Liver (tissue), 9 donors: Measurements from ENCODE around the gene AP1M1. TPM values are rescaled to one million over a fixed set of nuclear protein-coding genes. Genes with fewer than 3 reads are reported as not detected.

Experiments
- DNase-seq: peaks from one replicate; pipeline ENCODE4 v3.0.0-alpha.2; 2017; ENCODE audit warnings: low spot score
- H3K27ac ChIP-seq, 2 donors: one replicate each; pipeline ENCODE4 v1.7.0; 2013; ENCODE audit warnings: inconsistent platforms in 2 of 2, low read length in 2 of 2, control low read depth in 1 of 2, low read depth in 1 of 2, mild to moderate bottlenecking in 1 of 2
- H3K27me3 ChIP-seq, 4 donors: one replicate each; pipeline versions ENCODE4 v1.6.1 to v1.7.0; 2013; ENCODE audit warnings: low read length in 3 of 4, inconsistent platforms in 1 of 4, mild to moderate bottlenecking in 1 of 4, moderate library complexity in 1 of 4; ENCODE audit not compliant: control insufficient read depth in 4 of 4, insufficient read depth in 4 of 4
- H3K36me3 ChIP-seq, 4 donors: one replicate each; pipeline versions ENCODE4 v1.6.1 to v1.7.0; 2013; ENCODE audit warnings: low read length in 3 of 4, mild to moderate bottlenecking in 3 of 4, low read depth in 1 of 4, moderate library complexity in 1 of 4; ENCODE audit not compliant: control insufficient read depth in 4 of 4, insufficient read depth in 3 of 4
- H3K4me1 ChIP-seq, 4 donors: one replicate each; pipeline versions ENCODE4 v1.6.1 to v1.7.0; 2013; ENCODE audit warnings: low read length in 3 of 4, mild to moderate bottlenecking in 3 of 4, moderate library complexity in 1 of 4; ENCODE audit not compliant: control insufficient read depth in 4 of 4, insufficient read depth in 4 of 4
- H3K4me3 ChIP-seq, 3 donors: one replicate each; pipeline versions ENCODE4 v1.6.1 to v1.7.0; 2013; ENCODE audit warnings: low read length in 3 of 3, control low read depth in 1 of 3, low read depth in 1 of 3, mild to moderate bottlenecking in 1 of 3
- H3K9ac ChIP-seq, 2 donors: one replicate each; pipeline ENCODE4 v1.7.0; 2013; ENCODE audit warnings: low read length in 2 of 2, mild to moderate bottlenecking in 2 of 2, moderate library complexity in 2 of 2, control low read depth in 1 of 2, low read depth in 1 of 2
- H3K9me3 ChIP-seq, 4 donors: one replicate each; pipeline versions ENCODE4 v1.6.1 to v1.7.0; 2013; ENCODE audit warnings: low read length in 3 of 4; ENCODE audit not compliant: control insufficient read depth in 4 of 4
- EGR1 ChIP-seq, 2 donors: IDR thresholded peaks; 2 replicates each; pipeline ENCODE4 v1.6.1; 2016 to 2018; ENCODE audit warnings: antibody characterized with exemption in 2 of 2, low read depth in 2 of 2
- FOXA2 ChIP-seq: IDR thresholded peaks from 2 replicates; pipeline ENCODE4 v1.6.1; 2016; ENCODE audit warnings: antibody characterized with exemption
- HNF4A ChIP-seq, 2 donors: conservative IDR thresholded peaks; 2 replicates each; pipeline ENCODE4 v1.6.1; 2016; ENCODE audit warnings: antibody characterized with exemption in 2 of 2, mild to moderate bottlenecking in 2 of 2
- HNF4G ChIP-seq: IDR thresholded peaks from 2 replicates; pipeline ENCODE4 v1.6.1; 2016; ENCODE audit warnings: antibody characterized with exemption
- NR2F2 ChIP-seq: IDR thresholded peaks from 2 replicates; pipeline ENCODE4 v1.6.1; 2016; ENCODE audit warnings: antibody characterized with exemption
- RAD21 ChIP-seq, 2 donors: IDR thresholded peaks; 2 replicates each; pipeline ENCODE4 v1.6.1; 2016; ENCODE audit warnings: antibody characterized with exemption in 2 of 2, mild to moderate bottlenecking in 2 of 2
- RXRA ChIP-seq, 2 donors: IDR thresholded peaks; 2 replicates each; pipeline ENCODE4 v1.6.1; 2017 to 2018; ENCODE audit warnings: antibody characterized with exemption in 2 of 2, mild to moderate bottlenecking in 1 of 2
- SP1 ChIP-seq: IDR thresholded peaks from 2 replicates; pipeline ENCODE4 v1.6.1; 2018; ENCODE audit warnings: antibody characterized with exemption, mild to moderate bottlenecking
- YY1 ChIP-seq: IDR thresholded peaks from 2 replicates; pipeline ENCODE4 v1.6.1; 2016; ENCODE audit warnings: antibody characterized with exemption, mild to moderate bottlenecking
- WGBS: extraction: QIAGEN DNeasy Blood & Tissue Kit; methylation state at CpG from one replicate; pipeline ENCODE4 v1.1.7; 2013; 5-methylcytosine and 5-hydroxymethylcytosine counted together
- polyA plus RNA-seq, 2 donors: library from polyadenylated mRNA; stranded (reverse) in 1 of 2; unstranded in 1 of 2; fragments of 200-250 nt in 1 of 2; fragments of >200 nt in 1 of 2; fragmentation: Nextera tagmentation in 1 of 2; extraction: Ambion mirVana in 1 of 2; gene quantifications; one replicate each; pipeline versions ENCODE4 v1.2.1 to v1.2.3, GENCODE V29; 2013 to 2015
- total RNA-seq, 2 donors: library from RNA; depleted of rRNA; stranded (reverse); fragments of >200 nt; gene quantifications; one replicate each; pipeline ENCODE4 v1.2.3, GENCODE V29; 2014
- TF ChIP-seq, protein P1 (sequence below): IDR thresholded peaks from 2 replicates; pipeline ENCODE4 v1.6.1; 2016; ENCODE audit warnings: antibody characterized with exemption
- TF ChIP-seq, protein P2 (sequence below): fragments of 150-350 bp; IDR thresholded peaks from 2 replicates; pipeline ENCODE4 v1.5.1; 2017; ENCODE audit warnings: improper control_type of control experiment, low read depth, low read length; ENCODE audit not compliant: missing input control
- donor health status: healthy.
- donor health status: healthy.
- donor health status: healthy.
- donor health status: healthy.
- donor health status: healthy.

Gene AP1M1
- total and polyA plus RNA-seq, 4 donors = 25.4 to 62.2 (median 50.4) TPM

DNA sequence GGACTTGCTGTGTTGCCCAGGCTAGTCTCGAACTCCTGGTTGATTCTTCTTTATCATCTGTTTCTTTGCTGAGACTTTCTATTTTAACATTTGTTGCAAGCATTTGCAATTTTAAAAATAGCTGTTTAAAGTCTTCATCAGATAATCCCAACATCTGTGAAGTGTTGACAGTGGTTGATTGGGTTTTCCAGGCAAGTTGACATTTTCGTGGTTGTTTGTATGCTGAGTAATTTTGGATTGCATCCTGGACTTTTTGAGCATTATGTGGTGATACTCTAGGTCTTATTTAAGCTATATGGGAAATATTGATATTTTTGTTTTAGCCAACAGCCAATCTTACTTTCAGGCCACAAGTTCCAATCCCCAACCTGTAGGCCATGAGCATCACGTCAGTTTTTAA is 25.1 kb downstream of the AP1M1 start (continued):
- no peak for TF ChIP-seq HNF4G
- no peak for TF ChIP-seq HNF4A (conservative IDR thresholded peaks at IDR 0.05)
- no peak for TF ChIP-seq EGR1 (IDR thresholded peaks at IDR 0.05; ENCODE audit: low read depth in 2 of 2)

DNA sequence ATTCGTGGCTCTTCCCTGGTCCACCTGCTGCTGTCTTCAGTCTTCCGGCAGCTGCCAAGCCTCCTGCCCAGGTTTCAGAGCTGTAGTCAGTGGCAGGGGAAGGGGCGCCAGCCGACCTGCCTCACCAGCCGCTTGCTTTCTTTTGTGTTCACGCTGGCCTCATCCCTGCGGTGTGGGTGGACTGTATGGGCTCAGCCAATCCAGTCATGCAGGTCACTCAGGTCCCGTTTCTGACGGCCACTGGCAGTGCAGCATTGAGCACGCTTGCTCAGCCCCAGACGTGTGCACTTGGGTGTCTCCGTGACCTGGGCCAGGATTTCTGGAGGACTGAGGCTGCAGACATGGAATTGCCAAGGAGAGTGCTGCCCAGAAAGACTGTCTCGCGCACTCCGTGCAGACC is 26.0 kb downstream of the AP1M1 start:
- H3K27ac ChIP-seq = no peak overlapping the region
- no peak overlapping the region for H3K9ac ChIP-seq
- 84% methylated on average over 15 of the region's 15 CpGs for WGBS
- H3K4me3 ChIP-seq = no peak overlapping the region
- no peak for TF ChIP-seq FOXA2
- H3K27me3 ChIP-seq = no peaks in the 10 kb centered on the region
- H3K4me1 ChIP-seq = no peaks in the 10 kb centered on the region
- DNase-seq = no peak
- H3K36me3 ChIP-seq = peaks cover 18 to 91% (median 51%) of the 10 kb centered on the region in 4 donors
- peaks cover 4 to 21% (median 10%) of the 10 kb centered on the region in 4 donors for H3K9me3 ChIP-seq

DNA sequence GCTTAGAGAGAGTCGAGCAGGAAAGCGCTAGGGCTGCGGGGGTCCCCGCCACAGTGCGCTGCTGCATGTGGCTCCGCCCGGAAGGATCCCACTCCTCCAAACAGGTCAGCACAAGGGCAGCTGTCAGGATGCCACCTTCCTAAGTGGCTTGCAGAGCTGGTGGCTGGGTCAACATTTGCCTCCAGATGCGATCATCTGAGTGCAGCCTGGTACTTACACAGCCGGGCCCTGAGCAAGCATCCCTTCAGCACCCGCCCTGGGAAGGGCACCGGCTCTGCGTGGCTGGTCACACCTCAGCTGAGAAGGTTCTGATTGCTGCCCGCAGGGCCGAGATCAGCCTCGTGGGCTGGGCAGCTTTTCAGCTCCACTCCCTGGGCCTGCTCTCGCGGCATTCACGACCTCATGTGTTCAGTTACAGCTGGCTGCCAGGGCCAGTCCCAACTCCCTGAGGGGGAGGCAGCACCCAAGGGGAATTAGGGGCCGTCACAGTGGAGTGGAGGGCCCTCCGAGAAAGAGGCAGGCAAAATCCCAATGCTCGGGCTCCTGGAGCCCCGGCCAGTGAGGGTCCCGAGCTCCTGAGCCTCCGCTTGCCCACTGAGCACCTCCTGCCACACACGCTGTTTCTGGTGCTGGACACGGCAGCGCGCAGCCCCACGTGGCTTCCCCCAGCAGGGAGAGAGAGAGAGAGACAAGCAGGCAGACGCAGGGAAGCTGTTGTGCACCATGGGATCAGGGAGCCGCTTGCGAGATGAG is 26.8 kb downstream of the AP1M1 start:
- Histone ChIP-seq H3K27me3 (no peaks in the 10 kb centered on the region), H3K4me3 (no peak overlapping the region), H3K4me1 (no peaks in the 10 kb centered on the region), H3K36me3 (peaks cover 18 to 94% (median 57%) of the 10 kb centered on the region in 4 donors), H3K27ac (no peak overlapping the region), H3K9ac (no peak overlapping the region), H3K9me3 (peaks cover 4 to 21% (median 10%) of the 10 kb centered on the region in 4 donors)
- DNase-seq = no peak
- WGBS = 94% methylated on average over 32 of the region's 32 CpGs
- TF ChIP-seq, protein P1, sequence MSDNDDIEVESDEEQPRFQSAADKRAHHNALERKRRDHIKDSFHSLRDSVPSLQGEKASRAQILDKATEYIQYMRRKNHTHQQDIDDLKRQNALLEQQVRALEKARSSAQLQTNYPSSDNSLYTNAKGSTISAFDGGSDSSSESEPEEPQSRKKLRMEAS = no peak
- TF ChIP-seq YY1 = no peak

DNA sequence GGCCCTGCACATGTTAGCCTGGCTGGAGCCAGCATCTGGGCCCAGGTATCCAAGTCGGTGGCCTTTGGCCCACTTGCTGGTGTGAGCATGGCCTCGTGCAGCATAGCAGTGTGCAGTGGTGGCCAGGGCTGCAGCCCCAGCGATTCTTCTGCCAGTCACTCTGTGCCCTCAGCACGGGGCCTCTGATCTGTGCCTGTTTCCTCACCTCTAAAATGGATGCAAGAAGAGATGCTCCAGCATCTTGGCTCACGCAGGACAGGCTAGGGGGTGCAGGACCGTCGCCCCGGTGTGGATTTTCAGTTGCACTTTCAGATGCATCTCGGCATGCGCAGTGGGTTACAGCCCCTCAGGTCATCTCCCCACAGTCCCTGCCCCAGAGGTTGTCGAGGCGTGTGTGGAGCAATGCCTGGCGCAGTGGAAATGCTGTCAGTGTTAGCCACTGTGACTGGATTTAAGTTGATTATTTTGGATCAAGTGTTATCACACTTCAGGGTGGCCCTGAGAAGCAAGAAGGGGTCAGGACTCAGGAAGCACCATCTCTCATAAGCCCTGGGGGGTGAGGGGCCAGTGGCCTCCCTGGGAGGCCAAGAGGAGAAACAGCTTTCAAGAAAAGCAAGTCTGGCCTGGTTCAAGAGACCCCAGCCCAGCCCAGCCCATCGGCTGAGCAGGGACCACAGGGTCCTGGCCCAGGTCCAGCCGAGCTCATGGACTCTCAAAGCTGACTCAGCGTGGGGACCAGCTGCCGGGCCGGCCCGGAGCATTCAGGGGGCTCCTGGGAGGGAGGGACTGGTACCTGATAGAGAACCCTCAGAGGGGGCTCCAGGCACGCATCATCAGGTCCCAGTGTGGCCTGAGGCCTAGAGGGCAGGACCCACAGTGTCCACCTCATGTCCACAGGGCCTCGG is 27.8 kb downstream of the AP1M1 start:
- Histone ChIP-seq H3K27me3 (no peaks in the 10 kb centered on the region), H3K9ac (no peak overlapping the region), H3K4me1 (no peaks in the 10 kb centered on the region), H3K27ac (no peak overlapping the region), H3K9me3 (peaks cover 1 to 13% (median 3%) of the 10 kb centered on the region in 4 donors), H3K36me3 (peaks cover 15 to 91% (median 58%) of the 10 kb centered on the region in 4 donors), H3K4me3 (no peak overlapping the region)
- TF ChIP-seq RAD21 (IDR thresholded peaks at IDR 0.05) (no peak), HNF4G (no peak), RXRA (IDR thresholded peaks at IDR 0.05) (no peak), EGR1 (IDR thresholded peaks at IDR 0.05; ENCODE audit: low read depth in 2 of 2) (no peak), FOXA2 (no peak), NR2F2 (no peak), SP1 (no peak)
- TF ChIP-seq, protein P2, sequence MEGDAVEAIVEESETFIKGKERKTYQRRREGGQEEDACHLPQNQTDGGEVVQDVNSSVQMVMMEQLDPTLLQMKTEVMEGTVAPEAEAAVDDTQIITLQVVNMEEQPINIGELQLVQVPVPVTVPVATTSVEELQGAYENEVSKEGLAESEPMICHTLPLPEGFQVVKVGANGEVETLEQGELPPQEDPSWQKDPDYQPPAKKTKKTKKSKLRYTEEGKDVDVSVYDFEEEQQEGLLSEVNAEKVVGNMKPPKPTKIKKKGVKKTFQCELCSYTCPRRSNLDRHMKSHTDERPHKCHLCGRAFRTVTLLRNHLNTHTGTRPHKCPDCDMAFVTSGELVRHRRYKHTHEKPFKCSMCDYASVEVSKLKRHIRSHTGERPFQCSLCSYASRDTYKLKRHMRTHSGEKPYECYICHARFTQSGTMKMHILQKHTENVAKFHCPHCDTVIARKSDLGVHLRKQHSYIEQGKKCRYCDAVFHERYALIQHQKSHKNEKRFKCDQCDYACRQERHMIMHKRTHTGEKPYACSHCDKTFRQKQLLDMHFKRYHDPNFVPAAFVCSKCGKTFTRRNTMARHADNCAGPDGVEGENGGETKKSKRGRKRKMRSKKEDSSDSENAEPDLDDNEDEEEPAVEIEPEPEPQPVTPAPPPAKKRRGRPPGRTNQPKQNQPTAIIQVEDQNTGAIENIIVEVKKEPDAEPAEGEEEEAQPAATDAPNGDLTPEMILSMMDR = no peak
- WGBS = 90% methylated on average over 21 of the region's 21 CpGs
- no peak for DNase-seq
